A673 (cell line): ENCODE measurements around the gene CCL14. TPM values are rescaled to one million over a fixed set of nuclear protein-coding genes. Genes with fewer than 3 reads are reported as not detected.

Experiments used
- BruUV-seq: library from RNA; stranded (reverse); fragments of 400-500 nt; replicated peaks from 2 replicates; lab custom pipeline; 2021; lab: Mats Ljungman, UMichigan
- CTCF ChIA-PET: fragments of 300-600 bp; sonication (Branson Sonifier 250); formaldehyde crosslinking; loops from one replicate; lab custom pipeline; 2022; ENCODE audit warnings: antibody characterized with exemption; lab: Charles Lee
- POLR2A ChIA-PET: fragments of 300-600 bp; sonication (Branson Sonifier 250); formaldehyde crosslinking; loops from one replicate; lab custom pipeline; 2022; ENCODE audit warnings: antibody characterized with exemption; ENCODE audit not compliant: low non-redundant PET; lab: Charles Lee
- DNase-seq: peaks from one replicate; pipeline ENCODE4 v3.0.0-alpha.2; 2015; ENCODE audit warnings: low spot score
- H3K27ac ChIP-seq: fragments of 200-600 bp; sonication (generic); 2 replicates; pipeline ENCODE4 v1.5.1; 2016; ENCODE audit warnings: mixed run types, low read depth, mild to moderate bottlenecking, mixed read lengths, antibody characterized with exemption, low read length; ENCODE audit not compliant: poor library complexity, severe bottlenecking
- H3K27me3 ChIP-seq: fragments of 200-600 bp; sonication (generic); replicated peaks from 2 replicates; pipeline ENCODE4 v1.6.1; 2017; ENCODE audit warnings: mixed run types, low read depth, mild to moderate bottlenecking, mixed read lengths, antibody characterized with exemption, low read length; ENCODE audit not compliant: insufficient read depth, poor library complexity
- H3K36me3 ChIP-seq: fragments of 200-600 bp; sonication (generic); 2 replicates; pipeline ENCODE4 v1.6.1; 2016; ENCODE audit warnings: mixed run types, mild to moderate bottlenecking, mixed read lengths, antibody characterized with exemption, low read length; ENCODE audit not compliant: insufficient read depth, poor library complexity, severe bottlenecking
- H3K4me1 ChIP-seq: fragments of 200-600 bp; sonication (generic); 2 replicates; pipeline ENCODE4 v1.6.1; 2017; ENCODE audit warnings: mixed run types, mild to moderate bottlenecking, mixed read lengths, antibody characterized with exemption, low read length; ENCODE audit not compliant: insufficient read depth, poor library complexity, severe bottlenecking
- H3K4me3 ChIP-seq: fragments of 200-600 bp; sonication (generic); 2 replicates; pipeline ENCODE4 v1.5.1; 2016; ENCODE audit warnings: low read depth, mixed run types, mild to moderate bottlenecking, mixed read lengths, low read length; ENCODE audit not compliant: poor library complexity, severe bottlenecking
- H3K9me3 ChIP-seq: fragments of 200-600 bp; sonication (generic); 2 replicates; pipeline ENCODE4 v1.6.1; 2016; ENCODE audit warnings: mixed run types, low read depth, mild to moderate bottlenecking, mixed read lengths, antibody characterized with exemption, low read length; ENCODE audit not compliant: poor library complexity, severe bottlenecking
- EZH2 ChIP-seq: fragments of 200-600 bp; sonication (generic); IDR thresholded peaks from 2 replicates; pipeline ENCODE4 v1.6.1; 2017; ENCODE audit warnings: borderline replicate concordance, low read depth, mild to moderate bottlenecking, mixed read lengths, antibody characterized with exemption, low read length; ENCODE audit not compliant: poor library complexity, severe bottlenecking
- intact Hi-C: fragments of 100-400 bp; cut with micrococcal nuclease; formaldehyde crosslinking; loops from one replicate; pipeline ENCODE4 v1.10.0; 2022; ENCODE audit not compliant: unreplicated experiment
- total RNA-seq: library from RNA; stranded (reverse); gene quantifications from 2 replicates; pipeline ENCODE4 v1.2.3, GENCODE V29; 2021
- TF ChIP-seq, protein P1 (sequence below): fragments of 300-800, 200-600 bp; sonication (generic); conservative IDR thresholded peaks from 2 replicates; pipeline ENCODE4 v1.5.1; 2017; ENCODE audit warnings: low read depth, mild to moderate bottlenecking, antibody characterized with exemption, low read length, moderate library complexity, mixed read lengths

The CCL14 gene
- total RNA-seq, 1 experiment from 2014 or later = not detected

DNA sequence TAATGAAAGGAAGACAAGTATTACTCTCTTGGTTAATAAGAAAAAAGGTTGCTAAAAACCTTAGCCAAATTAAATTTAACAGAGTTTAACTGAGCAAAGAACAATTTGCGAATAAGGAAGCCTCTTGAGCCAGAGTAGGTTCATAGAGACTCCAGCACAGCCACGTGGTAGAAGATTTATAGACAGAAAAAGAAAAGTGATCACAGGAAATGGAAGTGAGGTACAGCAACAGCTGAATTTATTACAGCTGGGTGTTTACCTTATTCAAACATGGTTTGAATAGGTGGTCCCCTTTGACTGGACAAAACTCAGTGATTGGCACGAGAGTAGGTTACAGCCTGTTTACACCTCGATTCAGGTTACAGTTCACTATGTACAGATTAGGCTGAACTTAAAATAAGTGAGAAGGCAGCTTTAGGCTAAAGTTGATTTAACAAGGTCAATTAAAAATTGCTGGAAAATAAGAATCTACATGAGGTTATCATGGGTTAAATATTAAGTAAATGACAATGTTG, 18.1 kb upstream of the CCL14 start:
- ChIA-PET CTCF (no interaction called here), POLR2A (no interaction called here)
- TF ChIP-seq, protein P1, sequence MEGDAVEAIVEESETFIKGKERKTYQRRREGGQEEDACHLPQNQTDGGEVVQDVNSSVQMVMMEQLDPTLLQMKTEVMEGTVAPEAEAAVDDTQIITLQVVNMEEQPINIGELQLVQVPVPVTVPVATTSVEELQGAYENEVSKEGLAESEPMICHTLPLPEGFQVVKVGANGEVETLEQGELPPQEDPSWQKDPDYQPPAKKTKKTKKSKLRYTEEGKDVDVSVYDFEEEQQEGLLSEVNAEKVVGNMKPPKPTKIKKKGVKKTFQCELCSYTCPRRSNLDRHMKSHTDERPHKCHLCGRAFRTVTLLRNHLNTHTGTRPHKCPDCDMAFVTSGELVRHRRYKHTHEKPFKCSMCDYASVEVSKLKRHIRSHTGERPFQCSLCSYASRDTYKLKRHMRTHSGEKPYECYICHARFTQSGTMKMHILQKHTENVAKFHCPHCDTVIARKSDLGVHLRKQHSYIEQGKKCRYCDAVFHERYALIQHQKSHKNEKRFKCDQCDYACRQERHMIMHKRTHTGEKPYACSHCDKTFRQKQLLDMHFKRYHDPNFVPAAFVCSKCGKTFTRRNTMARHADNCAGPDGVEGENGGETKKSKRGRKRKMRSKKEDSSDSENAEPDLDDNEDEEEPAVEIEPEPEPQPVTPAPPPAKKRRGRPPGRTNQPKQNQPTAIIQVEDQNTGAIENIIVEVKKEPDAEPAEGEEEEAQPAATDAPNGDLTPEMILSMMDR = no peak
- no peak for TF ChIP-seq EZH2
- DNase-seq = no peak
- no peaks in the 10 kb centered on the region for H3K4me1 ChIP-seq
- H3K36me3 ChIP-seq = no peaks in the 10 kb centered on the region
- H3K9me3 ChIP-seq = no peaks in the 10 kb centered on the region
- no peaks in the 10 kb centered on the region for H3K27me3 ChIP-seq
- H3K27ac ChIP-seq = no peak overlapping the region
- intact Hi-C loops = loop anchor here (10.0 kb wide), 1 partner anchor 1330 kb away; no protein-coding TSS in a partner anchor
- no peak overlapping the region for H3K4me3 ChIP-seq
- no TSS peak for BruUV-seq

DNA sequence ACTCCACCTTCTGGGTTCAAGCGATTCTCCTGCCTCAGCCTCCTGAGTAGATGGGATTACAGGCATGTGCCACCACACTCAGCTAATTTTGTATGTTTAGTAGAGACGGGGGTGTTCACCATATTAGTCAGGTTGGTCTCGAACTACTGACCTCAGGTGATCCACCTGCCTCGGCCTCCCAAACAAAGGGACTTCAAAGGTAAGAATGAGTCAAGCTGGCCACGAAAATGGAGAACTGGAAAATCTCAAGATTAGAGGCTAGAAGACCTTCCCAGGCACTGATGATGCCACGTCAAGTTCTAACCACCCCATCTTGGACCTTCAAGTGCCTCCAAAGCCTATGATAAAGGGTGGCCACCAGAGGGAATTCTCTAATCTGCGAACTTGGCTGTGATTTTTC, 16.1 kb upstream of the CCL14 start:
- intact Hi-C loops = loop anchor here (10.0 kb wide), 1 partner anchor 1328 kb away; no protein-coding TSS in a partner anchor
- no peak overlapping the region for H3K4me3 ChIP-seq
- H3K4me1 ChIP-seq = no peaks in the 10 kb centered on the region
- no peaks in the 10 kb centered on the region for H3K36me3 ChIP-seq
- BruUV-seq = no TSS peak
- H3K27ac ChIP-seq = no peak overlapping the region
- ChIA-PET POLR2A (no interaction called here), CTCF (no interaction called here)
- no peak for DNase-seq
- H3K27me3 ChIP-seq = no peaks in the 10 kb centered on the region
- TF ChIP-seq EZH2 = no peak
- TF ChIP-seq, protein P1 = no peak
- no peaks in the 10 kb centered on the region for H3K9me3 ChIP-seq

DNA sequence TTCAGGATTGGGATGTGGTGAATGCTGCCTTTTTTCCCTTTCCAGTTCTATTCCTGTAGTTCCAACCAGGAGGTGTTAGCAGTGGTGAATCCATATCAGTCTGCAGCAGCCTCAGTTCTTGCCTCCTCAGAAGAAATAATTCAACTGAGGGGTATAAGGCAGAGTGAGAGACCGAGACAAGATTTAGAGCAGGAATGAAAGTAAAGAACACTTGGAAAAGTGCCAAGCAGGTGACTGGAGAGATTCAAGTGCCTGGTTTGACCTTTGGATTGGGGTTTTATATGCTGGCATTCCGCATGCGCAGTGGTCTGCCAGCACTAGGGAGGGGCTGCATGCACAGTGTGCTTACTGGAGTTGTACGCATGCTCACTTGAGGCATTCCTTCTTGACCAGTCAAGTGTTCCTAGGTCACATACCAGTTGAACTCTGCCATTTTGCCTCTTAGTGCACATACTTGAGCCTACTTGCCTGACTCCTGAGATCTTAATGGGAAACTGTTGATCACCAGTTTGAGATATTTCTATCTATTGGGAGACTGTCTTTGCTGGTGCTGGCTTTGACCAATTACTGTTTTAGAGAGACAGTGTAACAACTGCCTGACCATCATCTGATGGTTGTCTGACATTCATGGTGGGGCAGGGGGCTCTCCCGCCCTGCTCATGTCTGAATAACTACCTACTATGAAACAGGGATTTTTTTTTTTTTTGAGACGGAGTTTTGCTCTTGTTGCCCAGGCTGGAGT, 15.5 kb upstream of the CCL14 start:
- H3K4me3 ChIP-seq = no peak overlapping the region
- H3K27ac ChIP-seq = no peak overlapping the region
- TF ChIP-seq EZH2 = no peak
- TF ChIP-seq, protein P1 = no peak
- BruUV-seq = no TSS peak
- ChIA-PET POLR2A (no interaction called here), CTCF (no interaction called here)
- no peaks in the 10 kb centered on the region for H3K36me3 ChIP-seq
- H3K27me3 ChIP-seq = no peaks in the 10 kb centered on the region
- intact Hi-C loops = loop anchor here (10.0 kb wide), 1 partner anchor 1327 kb away; no protein-coding TSS in a partner anchor
- no peak for DNase-seq
- no peaks in the 10 kb centered on the region for H3K4me1 ChIP-seq
- no peaks in the 10 kb centered on the region for H3K9me3 ChIP-seq
